ENCODE results near the gene LMO1.

The LMO1 gene

DNA sequence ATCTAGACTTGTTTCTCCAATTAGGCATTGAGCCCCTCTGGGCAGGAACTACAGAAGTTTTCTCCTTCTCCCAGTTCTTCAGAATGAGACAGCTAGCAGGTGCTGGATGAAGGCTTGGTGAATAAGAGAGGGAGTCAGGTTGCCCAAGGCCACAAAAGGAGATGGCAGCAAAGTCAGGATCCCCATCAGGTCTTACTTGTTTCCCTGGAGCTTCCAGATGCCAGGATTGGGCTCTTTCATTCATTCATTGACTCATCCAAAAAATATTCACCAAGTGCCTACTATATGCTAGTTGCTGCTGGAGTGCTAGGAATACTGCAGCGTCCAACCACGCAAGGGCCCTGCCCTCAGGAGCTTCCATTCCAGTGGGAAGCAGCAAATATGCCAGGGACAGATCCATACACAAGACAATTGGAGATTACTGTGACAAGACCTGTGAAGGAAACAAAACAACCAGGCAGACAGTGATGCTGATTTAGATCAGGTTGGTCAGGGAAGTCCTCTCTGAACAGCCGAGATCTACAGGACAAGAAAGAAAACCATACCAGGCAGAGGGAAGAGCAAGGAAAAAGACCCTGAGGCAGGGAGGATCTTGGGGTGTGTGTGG lies 24.6 kb upstream of the LMO1 start:
- no peak for DNase-seq

DNA sequence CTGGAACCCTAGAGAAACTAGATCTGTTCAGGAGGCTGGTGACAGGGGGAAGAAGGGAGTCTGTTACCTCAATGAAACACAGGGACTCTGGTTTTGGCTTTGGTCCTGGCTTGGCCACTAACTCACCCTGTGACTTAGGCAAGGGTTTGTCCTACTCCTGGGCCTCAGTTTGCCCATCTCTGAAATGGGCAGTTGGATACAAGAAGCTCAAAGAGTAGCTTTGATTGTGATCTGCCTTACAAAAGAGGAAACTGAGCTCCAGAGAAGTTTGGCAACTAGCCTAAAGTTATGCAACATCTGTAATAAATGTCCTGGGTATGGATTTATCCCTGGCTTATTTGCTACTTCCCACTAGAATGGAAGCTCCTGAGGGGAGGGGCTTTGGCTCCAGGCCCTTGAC lies 24.0 kb upstream of the LMO1 start:
- DNase-seq: no peak

DNA sequence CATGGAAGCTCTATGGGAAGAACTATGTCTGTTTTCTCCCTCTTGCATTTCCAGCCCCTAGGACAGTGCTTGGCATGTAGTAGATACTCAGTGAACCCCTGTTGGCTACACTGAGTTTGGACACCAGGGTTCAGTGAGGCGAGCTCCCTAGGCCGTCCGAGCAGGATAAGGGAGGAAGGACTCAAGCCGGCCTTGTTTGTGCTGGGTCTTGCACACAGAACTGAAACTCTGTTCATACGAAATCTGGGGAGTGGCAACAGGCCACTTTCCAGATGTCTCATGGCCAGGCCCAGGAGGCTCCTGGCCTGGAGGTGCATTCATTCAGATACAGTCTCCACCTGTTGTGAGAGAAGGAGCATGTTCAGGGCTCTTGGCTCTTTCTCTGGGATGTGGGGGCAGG lies 23.6 kb upstream of the LMO1 start:
- no peak for DNase-seq

DNA sequence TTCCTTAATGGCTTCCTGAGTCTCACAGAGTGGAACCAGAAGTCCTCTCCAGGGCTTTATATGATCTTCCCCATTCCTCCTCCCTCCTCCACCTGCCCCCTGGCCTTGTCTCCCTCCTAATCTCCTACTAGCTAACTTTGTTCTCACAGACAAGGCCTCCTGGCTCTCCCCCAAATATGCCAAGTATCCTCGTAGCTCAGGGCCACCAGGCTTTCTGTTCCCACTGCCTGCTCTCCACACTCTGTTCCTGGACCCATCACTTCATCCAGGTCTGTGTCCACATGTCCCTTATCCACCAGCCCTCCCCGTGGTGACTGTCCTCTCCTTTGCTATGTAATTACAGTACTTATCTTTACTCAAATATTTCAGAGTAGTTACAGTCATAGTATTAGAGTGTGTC lies 23.2 kb upstream of the LMO1 start:
- DNase-seq: no peak

DNA sequence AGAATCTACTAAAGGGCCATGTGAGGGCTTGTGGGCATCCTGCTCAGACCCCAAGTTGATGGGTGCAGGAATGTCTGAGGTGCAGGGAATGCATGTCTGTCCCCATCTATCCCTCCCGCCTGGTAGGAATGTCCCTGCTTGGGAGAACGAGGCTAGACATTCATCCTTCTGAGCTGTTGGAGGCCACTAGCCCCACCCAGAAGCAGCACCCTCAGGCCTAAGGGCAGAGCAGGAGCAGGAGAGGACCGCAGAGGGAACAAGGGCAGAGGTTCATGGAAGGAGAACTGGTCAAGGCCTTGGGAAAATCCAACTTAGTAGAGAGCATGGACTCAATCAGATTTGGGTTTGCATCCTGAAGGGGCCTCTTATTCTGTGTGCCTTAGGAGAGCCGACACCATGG lies 22.1 kb upstream of the LMO1 start:
- DNase-seq: no peak

DNA sequence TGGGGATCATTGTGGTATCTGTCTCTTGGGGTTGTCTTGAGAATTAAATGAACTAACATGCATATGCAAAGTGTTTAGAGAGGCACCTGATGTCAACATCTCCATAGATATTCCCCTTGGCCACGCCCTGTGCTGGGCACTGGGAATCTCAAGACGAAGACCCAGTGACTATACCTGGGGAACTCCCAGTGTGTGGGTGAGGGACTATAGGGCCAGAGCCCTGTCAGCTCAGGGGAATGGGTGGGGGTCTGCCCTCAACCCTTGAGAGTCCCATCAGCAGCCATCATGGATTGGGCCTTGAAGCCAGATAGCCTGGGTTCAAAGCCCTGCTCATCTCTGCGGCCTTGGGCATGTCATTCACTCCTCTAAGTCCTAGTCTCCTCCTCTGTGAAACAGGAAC lies 21.6 kb upstream of the LMO1 start:
- no peak for DNase-seq

DNA sequence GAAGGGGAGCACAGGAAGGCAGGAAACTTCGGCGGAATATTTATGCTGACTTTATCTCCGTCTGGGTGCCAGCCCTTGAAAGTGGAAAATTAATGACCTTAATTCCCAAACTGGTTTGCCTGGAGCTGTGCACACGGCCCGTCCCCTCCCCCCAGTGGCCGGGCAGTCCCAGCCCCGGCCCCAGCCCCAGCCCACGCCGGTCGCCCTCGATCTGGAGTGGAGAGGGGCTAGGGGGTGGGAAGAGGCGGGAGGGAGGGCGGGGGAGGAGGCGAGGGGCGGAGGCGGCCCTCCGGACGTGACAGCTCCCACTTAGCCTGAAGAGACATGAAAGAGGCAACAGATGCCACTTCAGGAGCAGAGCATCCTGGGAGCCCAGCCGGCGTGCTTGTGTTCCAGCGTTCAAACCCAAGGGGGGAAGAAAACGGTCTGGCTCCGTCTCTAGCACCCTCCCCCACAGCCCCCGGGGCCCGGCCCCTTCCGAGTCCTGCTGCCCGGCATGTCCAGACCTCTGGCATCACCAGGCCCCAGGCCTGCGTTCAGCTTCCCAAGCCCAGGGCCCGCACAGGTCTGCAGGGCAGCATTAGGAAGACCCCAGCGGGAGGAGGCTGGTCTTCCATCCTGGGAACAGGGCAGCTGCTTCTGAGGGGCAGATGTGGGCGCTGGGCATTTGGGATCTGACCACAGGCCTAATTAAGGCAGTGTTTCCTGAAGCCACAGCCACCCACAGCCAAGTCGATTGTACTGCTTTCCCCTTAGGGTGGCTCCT lies 20.0 kb upstream of the LMO1 start:
- no peak for DNase-seq

DNA sequence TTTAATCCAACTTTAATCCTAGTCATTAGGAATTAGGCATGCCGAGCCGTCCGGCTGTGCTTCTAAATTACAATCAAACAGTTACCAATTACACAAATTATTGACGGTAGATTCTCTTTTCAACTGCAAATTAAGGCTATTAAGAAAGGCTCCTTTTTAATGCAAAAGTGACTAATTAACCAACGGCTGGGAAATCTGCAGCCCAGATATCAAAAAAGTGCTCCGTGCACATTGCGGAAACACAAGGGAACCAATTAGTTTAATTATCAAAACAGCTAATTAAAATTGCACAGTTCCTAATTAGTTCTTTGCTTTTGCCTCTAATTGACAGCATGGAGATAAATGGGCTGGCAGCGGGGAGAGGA lies 19.4 kb upstream of the LMO1 start:
- DNase-seq: no peak

DNA sequence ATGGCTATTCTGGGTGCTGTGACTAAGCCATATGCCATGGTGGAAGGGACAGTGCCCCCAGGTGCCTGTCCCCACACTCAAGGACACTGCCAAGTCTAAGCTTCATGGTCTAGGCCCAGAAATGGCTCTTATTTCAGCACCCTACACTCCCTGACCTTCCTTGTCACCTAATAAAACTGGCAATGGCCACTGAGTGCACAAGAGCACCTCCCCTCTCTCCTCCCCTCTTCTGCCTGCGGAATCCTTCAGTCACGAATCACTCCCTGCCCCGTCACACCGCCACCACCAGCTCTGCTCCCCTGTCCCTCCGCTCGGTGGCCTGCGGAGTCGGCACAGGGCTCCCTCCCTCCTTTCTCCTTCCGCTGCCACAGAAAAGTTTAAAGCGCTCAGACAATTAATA lies 19.0 kb upstream of the LMO1 start:
- no peak for DNase-seq

DNA sequence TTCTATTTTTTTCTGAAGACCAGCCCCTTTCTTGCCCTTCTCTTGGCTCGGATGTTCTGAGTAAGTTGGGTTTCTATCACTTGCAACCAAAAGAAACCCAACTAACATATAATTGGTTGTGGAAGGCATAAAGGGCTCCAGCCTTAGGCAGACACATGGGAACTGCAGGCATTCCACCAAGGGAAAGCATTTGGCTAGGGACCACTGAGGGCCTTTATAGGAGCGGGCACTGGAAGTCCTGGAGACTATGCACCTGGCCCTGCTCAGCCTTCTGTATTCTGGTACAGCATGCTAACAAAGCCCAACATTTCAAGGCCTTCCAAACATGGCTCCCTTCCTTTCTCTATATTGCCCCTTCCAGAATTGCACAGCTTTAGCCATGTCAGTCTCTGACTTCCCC lies 17.6 kb upstream of the LMO1 start:
- no peak for DNase-seq

DNA sequence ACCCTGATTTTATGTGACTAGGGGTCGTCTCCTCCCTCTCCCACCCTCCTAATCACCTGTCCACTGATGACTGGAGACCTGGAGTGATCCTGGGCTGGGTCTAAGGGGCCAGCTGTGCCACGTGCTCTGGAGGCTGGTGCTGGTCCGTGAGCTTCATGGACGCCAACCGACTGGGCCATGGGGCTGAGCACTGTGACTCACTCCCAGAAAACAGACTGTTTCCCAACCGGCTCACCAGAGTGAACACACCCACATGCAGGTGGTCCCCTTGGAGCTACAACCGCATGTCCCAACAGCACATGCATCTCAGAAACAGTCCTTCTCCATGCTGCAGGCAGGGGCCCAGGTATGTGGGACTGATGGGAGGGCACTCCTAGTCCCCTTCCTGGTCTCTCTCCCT lies 14.0 kb upstream of the LMO1 start:
- no peak for DNase-seq

DNA sequence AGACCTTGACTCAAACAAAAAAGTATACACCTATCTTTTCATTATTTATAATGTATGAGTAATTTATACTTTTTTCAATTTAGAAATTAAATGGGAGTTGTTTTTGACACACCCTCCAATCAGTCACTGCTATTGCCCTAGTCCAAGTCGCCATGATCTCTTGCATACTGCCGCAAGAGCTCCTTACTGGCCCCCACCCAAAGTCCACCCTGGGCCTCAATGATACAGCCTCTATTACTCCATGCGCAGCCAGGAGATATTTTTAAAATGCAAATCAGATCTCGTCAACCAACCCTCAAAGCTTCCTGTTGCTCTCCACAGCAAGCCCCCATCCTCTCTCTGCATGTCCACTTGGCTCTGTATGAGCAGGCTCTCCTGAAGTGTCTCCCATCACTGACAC lies 12.8 kb upstream of the LMO1 start:
- no peak for DNase-seq

DNA sequence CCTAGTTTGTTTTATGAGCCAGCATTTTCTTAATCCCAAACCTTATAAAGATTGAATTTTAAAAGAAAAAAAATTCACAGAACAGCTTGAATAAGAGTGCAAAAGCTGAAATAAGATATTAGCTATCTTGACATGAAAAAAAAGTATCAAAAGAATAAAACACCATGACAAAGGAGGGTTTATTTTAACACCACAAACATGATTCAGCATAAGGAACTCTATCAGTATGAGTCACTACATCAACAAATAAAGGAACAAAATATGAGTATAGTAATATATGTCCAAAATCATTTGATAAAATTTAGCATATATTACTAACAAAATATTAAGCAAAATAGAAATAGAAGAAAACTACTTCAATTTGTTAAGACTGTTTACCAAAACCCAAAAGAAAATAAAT lies 9.6 kb upstream of the LMO1 start:
- DNase-seq: no peak

DNA sequence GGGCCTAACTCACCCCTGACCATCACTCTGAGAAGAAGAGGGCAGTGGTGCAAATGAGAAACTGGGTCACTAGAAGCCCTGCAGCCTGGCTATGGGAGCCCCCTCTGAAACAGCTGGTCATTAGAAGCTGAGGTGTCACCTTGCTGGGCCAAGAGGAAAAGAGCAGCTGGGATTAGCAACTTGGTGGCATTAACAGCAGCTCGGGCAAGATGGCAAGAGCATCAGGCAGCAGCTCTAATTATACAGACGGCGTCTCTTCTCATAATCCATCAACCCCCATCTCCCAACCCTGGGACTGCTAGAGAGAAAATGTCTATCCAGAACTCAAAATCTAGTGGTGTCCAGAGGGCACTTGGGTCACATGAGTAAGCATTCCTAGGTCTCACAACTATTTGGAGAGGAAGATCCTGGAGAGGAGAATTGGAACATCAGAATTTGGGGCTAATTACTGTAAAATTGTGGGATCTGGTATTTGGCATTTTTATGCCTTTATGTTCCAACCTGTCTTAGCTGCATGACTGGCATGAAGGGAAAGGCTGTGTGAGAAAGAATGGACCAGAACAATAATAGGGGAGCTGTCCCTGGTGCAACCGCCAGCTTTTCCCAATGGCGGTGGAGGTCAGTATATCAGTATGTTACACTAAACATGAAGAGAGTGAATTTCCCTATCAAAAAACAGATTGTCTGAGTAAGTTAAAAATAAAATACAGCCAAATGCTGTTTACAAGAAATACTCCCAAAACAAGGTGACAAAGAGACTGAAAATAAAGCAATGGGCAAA lies 7.6 kb upstream of the LMO1 start:
- no peak for DNase-seq

DNA sequence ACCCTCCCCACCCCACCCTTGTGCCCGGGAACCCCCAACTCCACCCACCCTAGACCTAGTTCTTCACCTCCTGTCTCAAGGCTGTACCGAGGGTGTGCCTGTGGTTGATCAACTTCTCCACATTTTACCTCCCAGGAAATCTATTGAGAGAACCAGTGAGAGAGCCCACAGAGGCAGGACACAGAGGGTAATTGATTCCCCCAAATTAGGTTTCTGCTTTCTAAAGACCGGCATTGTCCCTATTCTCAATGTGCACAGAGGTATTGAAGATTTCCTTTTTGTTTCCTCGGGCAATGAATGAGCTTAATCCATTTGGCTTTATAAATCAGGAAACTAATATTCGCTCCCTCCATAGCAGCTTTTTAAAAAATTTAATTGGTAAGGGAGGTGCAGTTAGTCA lies 6.0 kb upstream of the LMO1 start:
- DNase-seq: no peak

DNA sequence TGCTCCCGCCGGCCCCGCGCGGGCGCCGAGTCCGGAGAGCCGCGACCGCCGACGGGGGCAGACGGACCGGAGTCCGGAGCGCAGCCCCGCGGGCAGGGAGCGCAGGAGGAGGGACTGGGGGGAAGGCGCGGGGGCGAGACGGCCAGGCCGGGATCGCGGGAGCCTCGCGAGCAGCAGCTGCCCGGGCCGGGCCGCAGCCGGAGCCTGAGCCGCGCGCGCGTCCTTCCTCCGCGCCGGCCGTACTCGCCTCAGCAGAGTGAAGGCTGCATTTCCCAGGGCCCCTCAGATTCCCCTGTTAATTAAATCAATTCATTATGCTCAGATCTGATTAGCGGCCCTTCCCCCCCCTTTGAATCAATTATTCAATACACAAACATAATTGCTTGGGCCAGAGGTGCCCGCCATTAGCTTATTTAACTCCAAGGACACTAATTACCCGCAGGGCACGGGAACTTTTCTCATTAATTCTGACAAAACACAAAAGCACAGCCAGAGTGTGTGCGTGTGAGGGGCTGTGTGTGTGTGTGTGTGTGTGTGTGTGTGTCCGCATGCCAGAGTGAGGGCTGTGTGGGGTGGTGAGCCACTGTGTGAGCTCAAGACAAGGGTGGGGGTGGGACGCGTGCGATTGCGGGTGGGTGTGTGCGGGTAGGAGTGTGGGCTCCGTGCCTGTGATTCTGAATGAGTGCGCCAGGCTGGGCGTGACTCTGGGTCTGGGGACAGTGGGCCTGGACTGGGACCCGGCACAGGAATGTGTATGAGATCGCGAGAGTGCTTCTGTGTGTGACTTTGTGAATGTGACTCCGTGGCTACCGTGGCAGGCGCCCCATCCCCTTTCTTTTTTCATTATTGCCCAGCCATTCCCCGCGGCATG lies 5.1 kb upstream of the LMO1 start:
- DNase-seq: no peak

DNA sequence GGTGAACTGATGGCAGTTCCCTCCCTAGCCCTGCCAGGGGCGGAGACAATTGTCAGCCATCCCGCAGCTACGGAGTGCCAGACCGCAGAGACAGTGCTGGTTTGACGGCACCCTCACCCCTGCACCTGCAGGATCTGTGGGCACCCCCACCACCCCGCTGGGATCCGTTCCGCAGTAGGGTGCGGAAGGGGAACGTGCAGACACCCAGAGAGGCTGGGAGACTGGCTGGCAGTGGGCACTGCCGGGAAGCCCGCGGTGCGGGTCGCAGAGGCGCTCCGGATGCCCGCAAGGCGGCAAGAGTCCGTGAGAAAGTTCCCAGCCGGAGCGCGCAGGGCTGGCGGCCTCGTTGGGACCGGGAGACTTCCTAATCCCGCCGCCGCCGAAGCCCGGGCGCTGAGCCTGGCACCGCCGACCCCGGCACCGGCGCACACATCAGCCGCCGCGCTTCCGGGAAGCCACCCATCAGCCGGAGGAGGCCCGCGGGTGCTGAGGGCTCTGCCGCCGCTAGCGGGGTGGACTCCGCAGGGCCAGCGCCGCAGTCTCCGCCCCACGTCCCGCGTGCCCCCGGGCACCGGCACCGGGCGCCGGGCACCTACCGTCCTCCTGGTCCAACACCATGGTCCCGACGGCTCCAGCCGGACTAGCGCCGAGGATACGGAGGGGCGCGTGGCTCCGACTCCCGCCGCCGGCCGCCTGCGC lies 4.3 kb upstream of the LMO1 start:
- DNase-seq: no peak

DNA sequence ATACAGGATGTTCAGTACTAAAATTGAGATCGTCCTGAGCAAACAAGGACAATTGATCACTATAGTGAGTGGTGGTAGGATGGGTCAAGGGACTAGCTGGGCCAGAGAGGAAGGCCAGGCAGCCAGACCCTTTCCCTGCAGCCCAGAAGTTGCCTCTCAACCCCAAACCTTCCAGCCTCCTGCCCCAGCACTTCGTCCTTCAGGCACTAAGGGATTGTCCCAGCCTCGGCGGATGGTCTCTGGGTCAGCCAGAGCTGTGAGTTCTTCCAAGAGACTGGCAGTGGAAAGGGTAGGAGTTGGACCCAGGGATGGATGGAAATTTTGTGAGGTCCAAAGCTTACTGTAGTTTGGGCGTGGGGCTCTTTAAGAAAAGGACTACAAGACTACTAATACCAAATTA lies 3.6 kb upstream of the LMO1 start:
- no peak for DNase-seq

DNA sequence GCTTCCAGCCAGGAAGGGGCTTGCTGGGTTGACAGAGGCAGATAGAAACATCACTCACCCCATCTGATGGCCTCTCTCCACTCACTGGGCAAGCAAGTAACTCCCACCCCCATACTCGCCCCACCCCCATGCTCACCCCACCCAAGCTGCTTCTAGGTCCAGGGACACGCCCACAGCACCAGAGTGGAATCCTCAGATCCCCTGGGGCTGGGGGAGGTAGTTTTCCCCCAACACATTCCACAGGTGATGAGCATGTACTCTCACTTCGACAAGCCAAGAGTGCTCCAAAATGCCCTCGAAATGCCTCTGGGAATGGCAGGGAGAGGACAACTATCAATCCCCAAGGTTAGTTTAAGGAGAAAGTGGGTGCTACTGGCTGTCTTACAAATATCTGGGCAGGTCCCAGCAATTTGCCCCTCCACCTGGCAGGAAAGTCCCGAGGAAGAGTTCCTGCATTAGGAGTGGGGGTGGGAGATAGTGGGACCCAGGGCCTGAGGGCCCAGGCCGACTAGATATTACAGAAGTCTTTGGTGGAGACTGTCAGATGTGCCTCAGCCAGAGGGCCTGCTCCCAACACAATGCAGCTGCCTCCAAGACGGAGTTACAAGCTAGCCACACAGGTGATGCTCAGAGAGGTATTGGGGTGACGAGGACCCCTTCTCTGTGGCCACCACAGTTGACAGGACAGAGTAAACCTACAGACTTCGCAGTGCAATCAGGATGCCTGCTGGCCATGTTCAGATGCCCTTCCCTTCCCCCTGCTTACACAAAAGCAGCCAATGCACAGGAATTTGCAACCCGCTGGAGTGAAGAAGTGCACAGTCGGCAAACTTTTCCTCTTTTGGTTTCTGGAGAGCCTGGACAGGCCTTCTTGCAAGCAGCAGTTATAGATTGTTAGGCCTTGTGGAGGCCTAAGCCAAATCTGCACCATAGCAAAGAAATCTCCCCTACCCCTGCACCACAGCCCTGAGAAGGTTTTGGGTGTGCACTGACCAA lies 2.9 kb upstream of the LMO1 start:
- DNase-seq: no peak

DNA sequence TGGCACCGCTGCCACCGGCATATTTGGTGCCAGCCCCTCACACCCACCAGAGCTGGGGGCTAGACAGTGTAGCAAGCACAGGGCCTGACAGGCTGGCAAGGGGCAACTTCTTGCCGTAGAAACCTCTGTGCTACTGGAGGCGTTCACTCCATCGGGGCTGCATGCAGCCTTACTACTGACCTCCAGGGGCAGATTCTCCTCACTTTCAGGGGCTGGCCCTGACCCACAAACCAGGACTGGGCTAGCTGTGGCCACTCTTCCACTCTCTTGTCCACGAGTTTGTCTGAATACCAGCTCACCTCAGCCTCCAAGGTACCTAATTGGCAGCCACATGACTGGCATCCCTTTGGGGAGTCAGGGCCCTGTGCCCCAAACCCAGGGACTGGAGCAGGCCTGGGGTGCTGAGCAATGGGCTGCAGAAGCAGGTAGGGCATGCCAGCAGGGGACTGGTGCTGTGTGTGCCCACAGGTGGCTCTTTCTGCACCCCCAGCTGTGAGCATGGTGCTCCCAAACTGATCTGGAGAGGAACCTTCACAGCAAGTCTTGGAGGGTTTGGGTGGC lies 2.1 kb upstream of the LMO1 start:
- DNase-seq: no peak

DNA sequence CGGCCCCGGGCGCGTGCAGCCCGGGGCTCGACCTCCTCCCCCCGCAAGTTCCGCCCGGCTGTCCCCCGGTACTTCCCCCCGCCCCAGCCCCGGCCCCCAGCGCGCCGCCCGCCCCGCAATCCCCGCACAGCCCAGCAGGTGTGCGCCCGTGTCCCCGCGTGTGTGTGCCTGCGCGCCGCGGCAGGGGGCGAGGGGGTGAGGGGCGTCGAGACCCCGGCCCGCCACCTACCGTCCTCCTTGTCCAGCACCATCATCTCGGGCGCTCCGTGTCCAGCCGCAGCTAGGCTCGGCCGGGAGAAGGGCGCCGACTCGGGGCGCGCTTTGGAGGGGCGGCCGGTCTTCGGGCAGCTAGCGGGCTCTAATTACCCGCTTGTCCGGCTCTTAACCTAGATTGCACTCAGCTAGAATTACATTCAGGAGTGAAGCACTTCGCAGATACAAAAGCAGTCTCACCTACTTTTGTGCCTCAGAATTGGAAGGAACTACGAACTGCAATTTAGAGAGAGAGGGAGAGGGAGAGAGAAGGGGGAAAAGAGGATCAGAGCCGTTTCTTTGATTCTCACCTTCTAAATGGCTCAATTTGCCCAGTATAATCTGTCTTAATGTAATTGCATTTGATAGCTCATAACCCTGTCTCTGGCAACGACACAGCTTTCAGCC lies 439 bp downstream of the LMO1 start:
- DNase-seq: no peak
